ENCODE data around the gene CALHM3.
"Not testable (repeated sequence)": the region's sequence is repeated elsewhere in the genome, so short reads cannot be mapped to it uniquely, and the experiment has no call there.

GRCh38 chr10:103527476-103527875, 48.4 kb upstream of the CALHM3 start:
- TF ChIP-seq EZH2 (IDR thresholded peaks at IDR 0.05; ENCODE audit: borderline replicate concordance, low read depth, low read length, severe bottlenecking); CTCF (IDR thresholded peaks at IDR 0.05; ENCODE audit: borderline replicate concordance, extremely low read depth, low read length, poor library complexity, severe bottlenecking): not testable (repeated sequence)

All from DND-41 (cell line).